NCI-H146 (cell line): ENCODE results near the gene SEL1L3.

Experiments used
- DNase-seq: peaks from one replicate; lab custom pipeline; 2025; lab: John Stamatoyannopoulos, UW

Gene SEL1L3

DNA sequence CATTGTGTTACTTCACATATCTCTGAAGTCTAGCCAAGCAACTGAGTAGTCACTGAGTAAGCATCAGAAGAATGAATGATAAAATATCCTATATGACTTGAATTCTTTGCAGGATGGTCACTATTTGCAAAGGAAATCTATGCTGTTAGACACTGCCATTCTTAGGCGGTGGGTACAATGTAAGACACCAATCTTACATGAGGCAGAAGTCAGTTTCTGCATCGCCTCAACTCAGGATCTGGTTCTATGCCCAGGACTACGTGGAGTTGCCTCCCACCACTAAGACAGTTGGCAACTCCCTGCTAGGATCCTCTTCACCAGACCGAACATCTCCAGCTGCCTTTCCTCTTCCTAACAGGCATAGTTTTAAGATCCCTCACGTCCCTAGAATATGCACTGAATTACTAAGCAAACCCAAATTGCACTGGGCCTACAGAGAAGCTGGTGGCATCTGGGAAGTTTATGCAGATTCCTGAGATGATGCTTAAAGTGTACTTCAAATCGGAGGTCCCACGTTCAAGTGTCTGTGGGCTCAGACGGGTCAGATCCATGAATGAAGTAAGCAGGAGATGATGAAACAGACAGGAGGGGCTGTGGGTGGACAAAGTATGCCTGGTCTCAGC, 45.6 kb downstream of the SEL1L3 start:
- DNase-seq: no peak

DNA sequence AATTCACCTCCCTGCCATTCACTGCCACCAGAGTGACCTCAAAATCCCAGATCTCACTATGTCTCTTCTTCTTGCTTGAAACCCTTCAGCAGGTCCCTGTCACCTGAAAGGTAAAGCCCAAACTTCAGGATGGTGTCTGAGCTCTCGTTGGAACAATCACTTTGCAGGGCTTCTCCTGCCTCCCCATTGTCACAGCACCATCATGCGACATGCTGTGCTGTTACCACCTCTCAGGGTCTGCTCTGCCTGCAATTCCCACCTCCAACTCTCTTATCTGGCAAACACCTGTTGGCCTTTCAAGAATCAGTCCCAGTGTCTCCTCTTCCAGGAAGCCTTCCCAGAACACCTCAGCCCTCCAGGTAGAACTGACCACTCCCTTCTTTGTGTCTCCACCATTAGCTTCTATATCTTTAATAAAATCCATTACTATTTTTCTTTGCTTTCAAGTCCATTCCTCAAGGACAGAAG, 46.2 kb downstream of the SEL1L3 start:
- no peak for DNase-seq

DNA sequence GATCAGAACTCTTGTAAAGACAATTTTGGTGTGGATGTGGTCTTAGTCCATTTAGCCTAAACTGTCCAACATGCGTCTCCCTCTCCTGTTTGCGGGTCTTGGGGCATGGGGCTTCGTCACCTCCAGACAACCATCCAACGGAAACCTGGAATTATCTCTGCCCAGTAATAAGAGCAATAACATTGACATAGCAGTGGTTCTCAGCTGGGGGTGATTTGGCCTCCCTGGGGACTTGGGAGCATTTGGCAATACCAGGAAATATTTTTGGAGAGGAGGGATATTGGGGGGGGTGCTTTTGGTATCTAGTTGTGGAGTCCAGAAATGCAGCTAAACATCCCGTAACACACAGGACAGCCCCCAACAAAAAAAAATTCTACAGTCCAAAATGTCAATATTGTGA, 47.2 kb downstream of the SEL1L3 start:
- DNase-seq: no peak

DNA sequence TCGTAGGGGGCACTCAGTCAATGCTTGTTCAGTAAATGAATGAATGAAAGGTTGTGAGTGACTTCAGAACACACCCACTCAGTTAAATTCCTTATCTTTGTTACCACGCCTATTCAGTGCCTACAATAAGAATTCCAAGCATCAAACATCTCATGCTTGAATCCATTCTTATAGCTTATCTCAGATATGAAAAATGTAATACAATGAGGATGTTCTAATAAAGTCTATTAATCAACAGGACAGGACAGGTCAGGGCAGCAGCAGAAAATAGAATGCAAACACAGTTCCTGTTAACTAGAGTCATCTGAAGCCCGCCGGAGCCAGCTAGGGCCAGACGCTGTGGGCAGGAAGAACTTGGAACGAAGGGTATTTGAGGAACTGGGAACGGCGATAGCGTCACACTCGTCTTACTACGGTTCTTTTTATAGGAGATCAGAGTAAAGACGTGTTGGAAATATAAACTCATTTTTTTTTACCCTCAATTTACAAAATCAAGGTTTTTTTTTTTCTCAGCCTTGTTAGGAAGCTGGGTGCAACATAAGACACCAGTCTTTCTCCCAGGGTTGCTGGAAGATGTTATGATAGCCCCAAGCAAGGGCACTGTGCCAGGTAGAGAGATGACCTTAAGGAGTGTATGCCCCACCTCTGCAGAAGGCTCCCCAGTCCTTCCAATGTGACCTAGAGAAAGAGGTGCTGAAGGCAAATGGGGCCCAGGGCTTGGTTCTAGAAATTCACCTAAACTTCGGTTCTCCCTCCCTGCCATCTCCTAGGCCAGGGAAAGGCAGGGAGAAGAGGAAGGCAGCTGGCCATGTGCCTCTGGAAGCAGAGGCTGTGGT, 48.3 kb downstream of the SEL1L3 start:
- no peak for DNase-seq

DNA sequence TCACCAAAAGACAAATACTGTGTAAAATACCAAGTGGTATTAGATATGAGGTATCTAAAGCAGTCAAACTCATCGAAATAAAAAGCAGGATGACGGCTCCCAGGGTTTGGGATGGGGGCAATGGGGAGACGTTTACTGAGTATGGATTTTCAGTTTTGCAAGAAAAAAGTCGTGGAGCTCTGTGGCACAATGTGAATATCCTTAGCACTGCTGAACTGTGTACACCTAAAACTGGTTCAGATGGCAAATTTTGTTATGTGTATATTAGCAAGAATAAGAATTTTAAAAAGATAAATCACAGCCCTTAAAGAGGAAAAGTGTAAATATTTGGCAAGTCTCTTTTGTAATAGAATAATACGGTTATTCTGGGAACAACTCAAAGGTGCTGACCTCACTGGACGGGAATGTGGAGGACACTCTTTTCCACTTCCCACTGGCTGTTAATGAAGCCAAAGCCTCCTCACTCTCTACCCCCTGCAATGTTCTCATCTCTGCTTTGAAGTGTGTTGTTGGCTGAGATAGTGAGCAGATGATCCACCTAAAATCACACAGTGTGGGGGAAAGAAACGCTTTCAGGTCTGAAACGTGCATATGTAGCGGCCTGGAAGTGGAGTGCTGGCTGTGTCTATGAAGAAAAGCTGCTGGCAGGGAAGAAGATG, 49.2 kb downstream of the SEL1L3 start:
- DNase-seq: no peak

DNA sequence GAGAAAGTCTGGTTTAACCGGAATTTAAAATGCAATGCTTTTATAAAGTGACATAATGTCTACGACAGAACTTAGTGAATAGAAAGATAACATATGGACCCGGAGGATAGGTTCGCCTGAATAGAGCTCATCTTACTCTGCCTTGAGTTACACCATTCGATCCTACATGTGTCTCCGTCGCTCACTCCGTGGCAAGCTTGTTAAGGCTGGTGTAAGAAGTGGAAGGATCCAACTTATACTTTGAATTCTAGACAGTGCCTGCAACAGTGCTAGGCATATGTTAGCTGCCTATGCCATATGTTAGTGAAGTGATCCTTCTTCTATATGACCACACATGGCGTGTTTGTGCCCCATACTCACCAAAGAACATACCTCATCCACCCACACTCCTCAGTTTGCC, 50.9 kb downstream of the SEL1L3 start:
- DNase-seq: no peak

DNA sequence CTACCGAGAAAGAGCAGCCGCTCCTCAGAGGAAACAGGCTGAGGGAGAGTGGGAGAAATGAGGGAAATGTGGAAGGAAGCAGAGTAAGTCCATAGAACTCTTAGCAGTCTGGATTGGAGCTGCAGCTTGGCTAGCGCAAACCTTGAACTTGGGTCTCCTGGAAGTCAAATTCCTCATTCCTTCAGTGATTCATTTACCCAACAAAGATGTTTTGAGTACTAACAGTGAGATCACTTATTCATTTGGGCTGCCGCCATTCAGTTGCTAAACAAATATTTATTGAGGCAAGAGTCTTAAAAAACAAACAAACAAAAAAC, 51.5 kb downstream of the SEL1L3 start:
- DNase-seq: no peak

DNA sequence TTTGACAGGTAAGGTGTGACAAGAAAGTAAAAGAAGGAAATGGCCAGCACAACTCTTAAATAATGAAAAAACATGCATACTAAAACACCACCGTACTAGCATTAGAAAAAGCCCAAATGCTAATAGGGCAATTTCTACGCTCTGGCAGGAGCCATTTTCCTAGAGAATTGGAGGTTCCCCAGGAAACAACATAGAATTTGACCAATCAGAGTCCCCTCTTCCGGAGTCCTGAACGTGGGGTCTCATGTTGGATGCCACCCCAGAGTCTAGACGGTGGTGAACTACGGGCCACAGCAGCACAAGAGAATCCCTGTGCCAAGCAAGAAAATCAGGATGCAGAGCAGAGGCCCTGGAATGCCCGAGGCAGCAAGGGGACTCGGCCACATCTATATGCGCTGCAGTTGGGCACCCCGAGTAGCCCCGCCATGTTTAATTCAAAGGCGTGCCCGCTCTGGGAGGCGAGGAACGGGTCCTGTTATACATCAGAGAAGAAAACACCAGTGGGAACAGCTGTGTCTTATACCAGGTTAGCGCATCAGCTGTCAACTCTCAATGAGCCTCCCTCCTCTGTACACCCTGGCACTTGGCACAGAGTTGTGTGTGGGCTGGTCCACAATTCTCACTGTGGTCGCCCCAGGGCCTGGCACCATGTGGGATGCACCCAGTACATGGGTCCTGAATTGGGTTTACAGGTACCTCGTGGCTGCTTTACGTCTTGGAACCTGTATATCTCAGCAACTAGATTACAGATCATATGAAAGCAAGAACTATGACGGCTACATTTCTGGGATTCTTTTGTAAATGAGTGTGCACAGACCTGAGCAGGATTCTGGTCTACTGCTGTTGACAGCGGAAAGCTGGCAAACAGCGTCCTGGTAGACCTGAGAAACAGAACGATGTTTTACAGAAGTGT, 52.1 kb downstream of the SEL1L3 start:
- DNase-seq: no peak

DNA sequence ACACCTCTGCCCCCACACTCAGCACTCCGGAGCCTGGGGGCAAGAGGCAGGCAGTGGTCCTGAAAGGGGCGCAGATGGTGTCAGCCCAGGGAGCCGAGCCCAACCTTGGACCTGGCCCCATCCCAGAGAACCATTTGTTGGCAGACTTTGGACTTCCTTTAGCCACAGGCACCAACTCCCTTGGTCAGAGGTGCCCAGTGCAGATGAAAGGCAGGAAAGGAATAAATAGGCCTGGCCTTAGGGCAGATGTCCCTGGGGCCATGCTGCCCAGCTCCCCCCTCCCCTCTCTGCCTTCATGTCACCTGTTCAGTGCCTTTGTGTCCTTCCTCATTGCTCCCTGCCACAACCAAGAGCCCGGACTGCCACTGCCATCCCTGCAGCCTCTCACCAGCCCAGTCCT, 52.8 kb downstream of the SEL1L3 start:
- peak; percentile 55 for DNase-seq

DNA sequence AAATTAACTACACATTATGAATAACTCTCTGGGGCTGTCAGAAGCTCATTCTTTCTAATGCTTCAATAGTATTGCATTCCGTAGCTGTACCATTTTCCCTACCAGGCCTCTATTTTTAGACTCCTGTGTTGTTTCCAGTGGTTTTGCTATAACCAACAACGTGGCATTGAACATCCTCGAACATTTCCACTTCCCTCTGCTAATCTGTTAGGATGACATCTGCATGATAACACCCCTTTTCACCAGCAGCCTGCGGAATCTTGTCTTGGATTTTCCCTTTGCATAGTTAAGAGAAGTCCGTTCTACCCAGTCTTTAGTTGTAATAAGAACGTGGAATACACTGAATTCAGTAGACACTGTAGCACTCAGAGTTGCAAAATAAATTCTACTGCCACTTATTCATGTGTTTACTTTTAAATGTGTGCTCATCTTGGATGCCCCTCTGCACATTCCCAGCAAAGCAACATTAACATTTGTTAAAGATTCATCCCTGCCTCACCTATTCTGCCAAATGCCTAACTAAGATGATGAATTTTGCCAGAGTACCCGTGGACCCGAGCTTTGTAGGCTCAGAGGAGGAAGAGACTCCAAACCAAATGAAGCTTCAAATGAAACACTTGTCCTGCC, 55.6 kb downstream of the SEL1L3 start:
- no peak for DNase-seq

DNA sequence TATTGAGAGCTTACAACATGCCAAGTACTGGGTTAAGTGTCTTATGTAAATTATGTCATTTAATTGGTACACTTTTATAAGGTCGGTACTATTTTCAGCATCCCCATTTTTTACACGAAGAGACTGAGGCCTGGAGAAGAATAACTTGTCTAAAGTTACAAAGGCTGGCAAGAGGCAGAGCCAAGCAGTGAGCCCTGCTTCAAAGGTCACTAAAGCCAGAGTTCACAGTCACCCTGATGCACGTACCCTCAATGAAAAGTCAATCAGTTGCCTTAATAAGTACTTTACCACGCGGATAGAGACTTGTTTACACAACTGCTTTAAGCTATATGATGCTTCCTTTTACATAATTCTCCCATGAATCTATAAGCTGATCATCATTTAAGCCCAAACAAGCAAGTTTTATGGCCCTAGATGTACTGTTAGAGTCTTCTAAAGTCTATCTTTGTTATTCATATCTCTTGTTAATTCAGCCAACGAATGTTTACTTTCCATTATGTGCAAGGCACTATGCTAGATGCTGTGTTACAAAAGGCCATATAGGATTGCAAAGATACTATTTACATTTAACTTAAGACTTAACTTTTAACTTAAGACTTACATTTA, 57.4 kb downstream of the SEL1L3 start:
- DNase-seq: no peak

DNA sequence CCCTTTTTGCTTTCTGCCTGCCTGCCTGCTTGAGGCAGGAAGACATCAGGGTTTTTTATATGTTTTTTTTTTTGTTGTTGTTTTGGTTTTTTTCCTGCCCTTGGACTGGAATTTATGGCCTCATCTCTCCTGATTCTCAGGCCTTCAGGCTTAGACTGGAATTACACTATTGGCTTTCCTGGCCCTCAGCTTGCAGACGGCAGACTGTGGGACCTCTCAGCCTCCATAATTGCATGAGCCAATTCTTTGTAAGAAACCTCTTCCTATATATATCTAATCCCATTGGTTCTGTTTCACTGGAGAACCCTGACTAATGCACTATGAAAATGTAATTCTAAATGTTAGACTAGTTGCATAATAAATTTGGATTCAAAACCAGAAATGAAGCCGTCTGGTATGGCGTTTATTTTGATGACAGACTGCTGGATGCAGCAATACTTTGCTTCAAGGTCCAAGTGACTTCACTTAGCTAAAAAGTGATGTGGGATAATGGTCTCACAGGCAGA, 59.0 kb downstream of the SEL1L3 start:
- DNase-seq: no peak

DNA sequence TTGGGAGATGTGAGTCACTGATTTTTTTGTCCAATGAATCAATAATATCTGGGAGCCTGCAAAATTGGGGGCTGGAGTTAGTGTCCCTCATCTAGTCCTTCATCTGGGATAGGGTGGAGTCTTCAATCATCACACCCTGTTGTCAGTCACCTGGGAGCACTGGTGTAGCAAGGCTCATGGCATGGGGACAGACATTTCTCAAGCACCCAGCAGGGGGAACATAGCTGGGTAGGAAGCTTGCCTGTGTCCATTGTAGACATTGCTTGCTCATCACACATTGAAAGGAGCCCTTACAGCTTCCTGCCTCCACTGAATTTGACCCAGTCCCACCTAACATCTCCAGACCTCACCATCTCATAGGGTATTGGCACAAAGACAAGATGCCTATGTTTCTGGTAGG, 61.2 kb downstream of the SEL1L3 start:
- no peak for DNase-seq

DNA sequence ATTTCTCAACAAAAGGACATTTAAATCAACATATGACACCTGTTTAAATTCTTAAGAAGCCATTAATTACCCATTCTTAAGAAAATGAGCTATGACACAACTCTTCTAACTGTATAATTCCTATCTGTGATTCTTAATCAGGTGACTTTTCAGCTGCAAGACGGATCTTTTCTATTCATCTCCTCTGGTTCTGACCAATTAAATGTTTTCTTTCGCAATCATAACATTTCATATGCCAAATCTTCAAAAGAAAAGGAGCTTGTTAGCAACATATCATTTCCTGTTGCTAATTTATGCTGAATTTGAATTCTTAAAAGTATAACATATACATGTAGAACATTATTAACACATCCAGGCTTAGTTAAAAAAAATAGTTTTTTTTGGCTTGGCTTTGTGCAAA, 62.5 kb downstream of the SEL1L3 start:
- no peak for DNase-seq

DNA sequence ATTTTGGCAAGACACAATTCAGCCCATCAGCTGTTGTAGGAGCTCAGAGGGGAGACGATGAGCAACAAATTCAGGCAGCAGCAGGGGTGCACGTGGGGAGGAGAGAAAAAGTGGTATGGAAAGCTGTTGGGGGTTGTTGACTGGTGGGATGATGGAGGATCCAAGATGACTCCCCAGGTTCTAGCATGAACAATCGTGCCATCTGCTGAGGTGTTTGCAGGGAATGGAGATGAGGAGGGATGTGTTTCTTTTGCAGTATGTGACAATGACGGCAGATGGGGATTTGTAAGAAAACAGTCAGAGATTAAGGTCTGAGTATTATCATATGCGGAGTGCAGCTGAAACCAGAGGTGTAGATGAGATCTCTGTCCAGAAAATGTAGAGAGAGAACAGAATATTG, 63.3 kb downstream of the SEL1L3 start:
- no peak for DNase-seq

DNA sequence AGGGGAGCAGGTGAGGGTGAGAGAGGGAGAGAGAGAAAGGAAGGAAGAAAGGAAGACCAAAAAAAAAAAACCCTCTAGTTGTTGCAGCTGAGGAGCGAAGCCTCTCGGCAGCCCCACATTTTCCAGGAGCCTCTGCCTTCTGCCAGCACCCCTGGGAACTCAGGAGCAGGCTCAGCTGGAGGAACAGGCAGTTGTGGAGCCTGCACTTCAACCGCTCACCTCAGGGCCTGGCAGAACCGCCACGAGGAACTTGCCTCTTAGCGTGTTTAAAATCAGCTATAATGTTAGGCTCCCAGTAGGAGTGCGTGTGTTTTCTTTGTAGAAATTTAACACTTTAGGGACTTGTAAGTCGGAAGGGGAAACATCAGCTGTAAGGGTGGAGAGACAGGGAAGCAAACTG, 65.7 kb downstream of the SEL1L3 start:
- DNase-seq: no peak

DNA sequence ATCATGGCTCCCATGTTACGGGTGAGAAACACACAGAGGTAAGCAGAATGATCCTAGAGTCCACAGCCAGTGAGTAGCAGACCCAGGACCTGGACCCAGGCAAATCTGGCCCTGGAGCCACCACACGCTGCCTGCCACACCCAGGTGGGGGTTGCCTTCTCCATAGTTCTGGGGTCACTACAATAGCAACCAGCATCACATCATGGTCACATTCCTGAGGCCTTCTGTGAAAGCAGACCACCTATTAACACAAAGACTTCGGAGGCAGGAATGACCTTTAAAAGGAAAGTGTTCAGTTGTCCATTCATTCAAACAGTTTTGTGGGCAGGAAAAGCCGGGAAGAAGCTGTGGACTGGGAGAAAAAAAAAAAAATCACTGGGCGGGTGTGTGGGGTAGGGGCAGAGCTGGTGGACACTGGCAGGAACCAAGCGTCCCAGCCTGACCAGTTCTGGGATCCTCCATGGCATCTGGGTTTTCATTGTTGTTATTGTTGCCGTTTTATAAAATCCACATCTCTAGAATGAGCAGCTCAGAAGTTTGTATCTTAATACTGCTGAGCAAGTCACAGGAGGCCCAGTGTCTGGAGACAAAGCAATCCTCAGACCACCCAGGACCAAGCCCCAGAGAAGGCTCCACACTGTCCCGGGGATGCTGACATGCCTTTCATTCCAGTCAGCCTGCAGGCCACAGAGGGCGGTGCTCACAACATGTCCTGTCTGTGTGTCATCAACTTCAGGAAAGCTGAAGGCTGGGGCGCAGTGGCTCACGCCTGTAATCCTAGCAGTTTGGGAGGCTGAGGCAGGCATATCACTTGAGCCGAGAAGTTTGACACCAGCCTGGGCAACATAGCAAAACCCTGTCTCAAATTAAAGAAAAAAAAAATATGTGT, 67.0 kb downstream of the SEL1L3 start:
- DNase-seq: no peak

DNA sequence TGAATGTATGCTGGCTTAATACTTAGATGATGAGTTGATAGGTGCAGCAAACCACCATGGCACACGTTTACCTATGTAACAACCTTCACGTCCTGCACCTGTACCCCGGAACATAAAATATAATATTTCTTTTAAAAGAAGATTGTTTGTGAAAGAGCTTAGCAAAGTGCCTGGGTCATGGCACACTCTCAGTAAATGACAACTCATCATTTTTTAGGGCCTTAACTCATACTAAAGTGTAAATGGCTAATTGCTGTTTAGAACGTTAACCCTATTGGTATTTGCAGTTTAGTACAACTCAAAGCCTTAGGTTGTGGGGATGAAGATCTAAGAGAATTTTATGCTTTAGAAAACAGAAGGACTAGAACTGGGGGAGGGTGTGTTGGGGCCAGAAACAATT, 67.7 kb downstream of the SEL1L3 start:
- no peak for DNase-seq

DNA sequence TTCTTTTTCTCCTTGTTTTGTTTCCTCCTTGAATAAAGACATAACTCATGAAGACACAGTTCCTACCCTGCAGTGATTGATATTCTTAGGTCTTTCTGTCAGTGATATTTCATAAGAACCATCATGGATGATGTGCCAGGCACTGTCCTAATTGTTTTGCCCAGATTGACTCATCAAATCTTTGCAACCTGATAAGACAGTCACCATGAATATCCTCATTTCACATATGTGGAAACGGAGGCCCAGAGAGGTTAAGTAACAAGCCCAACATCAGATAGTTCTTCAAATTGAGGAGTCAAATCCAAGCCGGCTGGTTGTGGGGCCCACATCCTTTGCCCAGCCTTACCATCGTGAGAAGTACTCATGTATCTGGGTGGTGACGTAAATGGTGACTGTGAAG, 69.9 kb downstream of the SEL1L3 start:
- DNase-seq: no peak

DNA sequence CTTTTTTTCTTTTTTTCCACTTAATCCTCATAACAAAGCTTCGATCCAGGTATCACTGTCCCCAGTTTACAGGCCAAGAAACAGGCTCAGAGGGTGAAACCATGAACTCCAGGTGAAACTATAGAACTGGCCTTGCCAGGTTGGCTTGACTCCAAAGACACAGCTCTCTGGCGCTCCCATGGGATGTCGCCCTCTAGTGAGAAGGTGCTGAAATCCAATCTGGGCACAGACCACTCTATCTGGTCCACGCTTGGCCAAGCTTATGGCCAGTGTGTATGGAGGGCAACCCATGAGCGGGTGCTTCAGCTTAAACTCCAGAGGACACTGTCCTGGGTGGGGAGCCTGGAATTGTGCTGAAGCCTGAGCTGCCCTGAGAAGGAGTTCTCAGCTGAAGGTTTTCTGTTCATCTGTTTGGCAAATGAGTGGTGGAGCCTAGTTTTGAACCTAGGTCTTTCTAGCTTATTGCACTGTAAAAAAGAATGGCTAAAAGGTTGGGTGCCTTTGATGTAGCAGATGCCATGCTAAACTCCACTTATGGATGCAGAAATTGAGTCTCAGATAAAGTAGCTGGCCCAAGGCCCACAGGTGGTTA, 70.5 kb downstream of the SEL1L3 start:
- peak; percentile 49 for DNase-seq
